Hematopoietic multipotent progenitor cell (in vitro differentiated cells): ENCODE measurements around the gene PPP1R13B. TPM values are rescaled to one million over a fixed set of nuclear protein-coding genes. Genes with fewer than 3 reads are reported as not detected.
"Not testable (repeated sequence)": the region's sequence is repeated elsewhere in the genome, so short reads cannot be mapped to it uniquely, and the experiment has no call there.

Experiments
- DNase-seq, 3 donors: peaks; one replicate each; pipeline ENCODE4 v3.0.0-alpha.2; 2011 to 2015; ENCODE audit warnings: low read depth in 2 of 3, low spot score in 2 of 3
- total RNA-seq: library from RNA; depleted of rRNA; stranded (reverse); fragments of >200 nt; gene quantifications from one replicate; pipeline ENCODE4 v1.2.3, GENCODE V29; 2012

Gene PPP1R13B
- total RNA-seq, 1 donor, result 0.54 TPM

DNA sequence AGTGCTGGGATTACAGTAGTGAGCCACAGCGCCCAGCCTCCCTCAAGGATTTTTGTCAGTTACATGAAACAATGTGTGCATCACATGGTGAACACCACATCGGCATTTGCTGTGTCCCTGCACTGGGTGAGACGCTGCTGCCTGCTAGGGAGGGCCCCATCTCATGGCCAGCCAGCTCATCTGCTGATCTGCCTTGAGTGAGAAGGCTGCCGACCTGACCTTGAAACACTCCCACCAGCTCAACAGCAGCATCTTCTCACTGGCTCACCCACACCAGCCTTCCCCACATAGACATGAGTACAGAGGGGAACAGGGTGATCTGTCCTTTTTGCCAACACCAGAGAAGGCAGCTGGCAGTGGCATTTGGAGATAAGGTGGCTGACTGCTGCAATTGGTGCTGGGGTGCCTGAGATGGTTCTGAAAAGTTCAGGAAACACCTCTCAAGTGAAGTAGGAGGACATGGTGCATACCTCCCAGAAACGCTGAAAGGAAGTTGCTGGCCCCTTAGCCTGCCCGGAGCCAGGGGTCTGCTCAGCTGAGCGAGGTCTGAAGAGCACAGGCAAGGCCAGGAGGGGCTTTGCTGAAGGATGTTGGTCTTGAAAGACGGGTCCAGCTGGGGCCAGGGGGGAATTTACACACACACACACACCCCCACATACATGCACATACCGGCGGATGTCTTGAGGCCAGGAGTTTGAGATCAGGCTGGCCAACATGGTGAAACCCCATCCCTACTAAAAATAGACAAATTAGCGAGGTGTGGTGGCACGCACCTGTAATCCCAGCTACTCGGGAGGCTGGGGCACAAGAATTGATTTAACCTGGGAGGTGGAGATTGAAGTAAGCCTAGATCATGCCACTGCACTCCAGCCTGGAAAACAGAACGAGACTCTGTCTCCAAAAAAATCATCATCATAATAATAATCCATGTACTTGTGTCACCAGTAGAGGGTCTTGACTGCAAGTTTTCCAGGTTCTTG, 14.3 kb upstream of the PPP1R13B start:
- DNase-seq, result no peak

- DNase-seq, result no peak
These were observed 12.2 kb upstream of the PPP1R13B start for GRCh38 chr14:103859416-103860202.

GRCh38 chr14:103858063-103858781, 10.8 kb upstream of the PPP1R13B start:
- DNase-seq, result no peak

DNA sequence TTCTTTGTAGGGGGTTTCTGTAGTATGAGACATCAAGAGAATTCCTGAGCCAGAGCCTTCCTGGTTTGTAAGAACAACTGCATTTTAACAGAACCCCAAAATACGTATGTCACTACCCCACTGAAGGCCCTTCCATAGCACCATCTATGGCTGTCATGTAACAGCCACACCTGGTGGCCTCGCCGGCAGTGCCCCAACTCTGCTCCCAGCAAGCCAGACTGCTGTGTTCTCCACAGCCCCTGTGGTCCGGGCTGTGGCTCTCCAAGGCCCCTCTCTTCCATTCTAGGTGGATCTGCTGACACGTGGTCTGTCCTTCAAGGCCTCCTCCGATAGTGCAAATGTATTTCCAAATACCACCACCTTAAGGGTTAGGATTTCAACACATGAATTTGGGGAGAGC, 9.9 kb upstream of the PPP1R13B start:
- no peak for DNase-seq

DNA sequence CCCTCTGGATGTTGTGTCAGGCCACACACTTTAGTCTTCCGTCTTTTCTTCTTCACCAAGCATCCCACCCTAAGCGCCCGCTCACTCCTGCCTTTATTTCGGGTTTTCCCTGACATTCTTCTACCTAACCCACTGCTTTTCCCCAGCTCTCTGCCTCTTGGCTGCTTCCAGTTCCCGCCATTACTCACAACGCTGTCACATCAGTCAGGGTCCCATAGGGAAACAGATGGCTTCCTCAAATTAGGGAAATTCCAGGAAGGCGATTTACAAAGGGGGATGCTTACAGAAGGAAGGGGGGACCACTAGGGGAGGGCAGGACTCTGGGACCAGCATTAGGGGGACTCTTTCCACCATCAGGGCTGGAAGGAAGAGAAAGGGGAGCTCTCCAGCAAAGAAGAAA, 9.2 kb upstream of the PPP1R13B start:
- no peak for DNase-seq

DNA sequence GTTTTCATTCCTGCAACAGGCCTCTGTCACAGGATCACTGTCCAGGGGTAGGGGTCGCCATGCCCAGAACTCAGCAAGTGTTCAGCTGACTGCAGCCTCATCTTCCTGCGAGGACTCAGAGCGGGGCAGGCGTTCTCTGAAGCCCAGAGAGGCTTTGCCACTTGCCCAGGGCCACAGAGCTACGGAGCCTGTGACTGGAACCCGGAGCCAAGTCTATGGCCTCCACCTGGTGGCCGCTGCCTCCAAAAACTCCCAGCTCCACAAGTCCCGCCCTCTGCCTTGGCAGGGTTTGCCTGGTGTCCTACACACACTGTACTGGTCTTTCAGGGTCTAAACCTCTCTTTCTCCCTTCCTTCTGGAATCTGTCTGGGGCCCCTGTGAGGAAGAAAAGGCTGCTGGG, 8.7 kb upstream of the PPP1R13B start:
- DNase-seq, result no peak

DNA sequence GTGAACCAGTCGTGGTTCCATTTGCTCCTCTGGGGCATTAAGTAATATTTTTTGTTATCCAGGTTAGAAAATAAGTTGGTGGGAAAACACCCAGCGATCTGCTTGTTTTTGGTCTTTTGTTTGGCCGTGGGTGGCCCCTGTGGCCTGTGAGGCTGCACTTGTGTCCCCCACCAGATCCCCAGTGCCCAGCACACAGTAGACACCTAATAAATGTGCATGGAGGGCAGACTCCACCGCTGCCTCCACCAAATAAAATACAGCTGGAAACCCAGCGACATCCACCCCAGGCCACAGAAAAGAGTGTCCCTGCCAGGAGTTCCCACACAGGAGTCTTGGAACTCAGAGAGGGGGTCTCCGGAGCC, 8.3 kb upstream of the PPP1R13B start:
- no peak for DNase-seq

- no peak for DNase-seq
These were observed 7.7 kb upstream of the PPP1R13B start for GRCh38 chr14:103854822-103855733.

DNA sequence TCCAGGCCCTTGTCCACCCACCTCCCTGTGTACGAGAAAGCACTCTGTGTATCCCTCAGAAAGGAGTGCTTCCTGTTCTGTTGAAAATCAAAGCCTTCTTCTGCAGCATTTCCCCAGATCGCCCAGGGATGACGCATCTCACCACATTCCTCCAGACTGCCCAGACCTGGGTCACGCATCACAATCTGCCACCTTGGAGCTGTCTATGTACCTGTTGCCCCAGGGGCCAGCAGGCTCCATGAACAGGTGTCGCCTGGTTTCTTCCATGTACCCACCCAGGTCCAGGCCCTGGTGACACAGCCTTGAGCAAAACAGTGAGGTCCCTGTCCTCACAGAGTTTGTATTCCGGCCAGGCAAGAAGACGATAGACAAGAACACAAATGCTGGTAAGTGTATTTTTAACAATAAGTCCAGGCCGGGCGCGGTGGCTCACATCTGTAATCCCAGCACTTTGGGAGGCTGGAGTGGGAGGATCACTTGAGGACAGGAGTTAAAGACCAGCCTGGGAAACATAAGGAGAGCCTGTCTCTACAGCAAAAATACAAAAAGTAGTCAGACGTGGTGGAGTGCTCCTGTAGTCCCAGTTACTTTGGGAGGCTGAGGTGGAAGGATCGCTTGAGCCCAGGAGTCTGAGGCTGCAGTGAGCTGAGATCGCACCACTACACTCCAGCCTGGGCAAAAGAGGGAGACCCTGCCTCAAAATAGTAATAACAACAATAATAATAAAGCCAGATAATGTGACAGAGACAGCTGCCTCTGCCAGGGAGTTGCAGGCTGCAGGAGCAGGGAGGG, 6.8 kb upstream of the PPP1R13B start:
- no peak for DNase-seq

- no peak for DNase-seq
These were observed 1.9 kb upstream of the PPP1R13B start for GRCh38 chr14:103849151-103849886.

- no peak for DNase-seq
These were observed 1.1 kb upstream of the PPP1R13B start for GRCh38 chr14:103848175-103849077.

DNA sequence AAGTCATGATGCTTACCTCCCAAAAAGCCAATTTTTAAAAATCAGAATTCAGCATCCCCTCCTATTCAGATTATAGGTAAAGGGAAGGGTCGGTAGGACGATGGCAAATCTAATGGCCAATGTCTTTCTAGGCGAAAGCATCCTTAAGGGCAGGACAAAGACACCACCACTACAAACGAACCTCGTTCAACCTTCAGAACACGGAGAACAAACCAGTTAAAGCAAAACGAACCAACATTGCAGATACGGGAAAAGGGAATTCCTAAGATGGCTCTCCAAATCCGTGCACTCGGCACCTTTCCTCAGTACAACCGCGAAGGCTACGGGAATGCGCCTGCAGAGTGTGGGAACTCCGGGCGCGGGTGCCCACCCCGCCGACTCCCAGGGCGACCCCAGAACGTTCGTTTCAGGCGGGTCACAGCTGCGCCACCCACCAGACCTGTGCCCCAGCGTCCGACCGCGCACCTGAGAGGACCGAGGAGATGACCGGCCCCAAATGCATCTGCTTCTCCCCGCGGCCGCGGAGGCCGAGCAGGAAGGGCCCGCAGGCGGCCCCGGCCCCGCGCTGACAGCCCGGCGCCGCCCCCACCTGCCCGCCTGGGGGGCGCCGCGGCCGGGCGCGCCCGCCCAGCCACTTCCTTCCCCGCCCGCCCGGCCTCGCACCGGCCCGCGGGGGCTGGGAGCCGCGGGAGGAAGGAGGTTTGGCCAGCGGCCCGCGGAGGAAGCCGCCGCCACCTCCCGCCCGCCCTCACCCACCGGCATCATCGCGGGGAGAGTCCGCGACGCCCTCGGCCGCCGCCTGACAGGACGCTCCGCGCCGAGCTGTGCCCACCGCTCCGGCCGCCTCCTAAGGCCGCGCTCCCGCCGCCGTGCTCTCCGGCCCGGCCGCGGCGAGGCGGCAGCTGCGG, 578 bp downstream of the PPP1R13B start:
- DNase-seq, result peak in 1 of 3 donors; percentile 33

- DNase-seq, result no peak
These were observed 1.3 kb downstream of the PPP1R13B start for GRCh38 chr14:103846097-103846496.

DNA sequence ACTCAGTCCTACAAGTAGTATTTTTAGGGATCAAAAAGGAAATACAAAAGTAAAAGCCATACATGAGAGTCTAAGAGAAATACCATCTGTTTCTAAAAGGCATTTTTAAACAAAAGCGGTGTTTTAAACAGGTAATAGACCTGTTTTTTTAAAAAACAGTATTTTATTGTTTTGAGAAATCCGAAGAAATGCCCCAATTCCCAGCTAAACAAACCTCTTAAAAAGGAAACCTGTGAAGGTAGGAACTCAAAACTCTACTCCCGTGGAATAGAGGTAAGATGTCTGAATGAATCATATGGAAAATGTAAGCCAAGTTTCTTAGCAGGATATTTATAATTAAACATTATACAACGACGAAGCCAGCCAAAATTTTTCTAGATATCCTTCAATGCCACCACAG, 2.0 kb downstream of the PPP1R13B start:
- no peak for DNase-seq

DNA sequence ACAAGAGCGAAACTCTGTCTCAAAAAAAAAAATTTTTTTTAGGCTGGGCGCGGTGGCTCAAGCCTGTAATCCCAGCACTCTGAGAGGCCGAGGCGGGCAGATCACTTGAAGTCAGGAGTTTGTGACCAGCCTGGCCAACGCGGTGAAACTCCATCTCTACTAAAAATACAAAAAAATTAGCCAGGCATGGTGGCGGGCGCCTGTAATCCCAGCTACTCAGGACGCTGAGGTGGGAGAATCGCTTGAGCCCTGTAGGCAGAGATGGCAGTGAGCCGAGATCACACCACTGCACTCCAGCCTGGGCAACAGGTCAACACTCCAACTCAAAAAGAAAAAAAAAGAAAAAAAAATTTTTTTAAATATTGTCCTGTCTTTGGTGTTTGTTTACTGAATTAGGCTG, 6.1 kb downstream of the PPP1R13B start:
- not testable (repeated sequence) for DNase-seq

DNA sequence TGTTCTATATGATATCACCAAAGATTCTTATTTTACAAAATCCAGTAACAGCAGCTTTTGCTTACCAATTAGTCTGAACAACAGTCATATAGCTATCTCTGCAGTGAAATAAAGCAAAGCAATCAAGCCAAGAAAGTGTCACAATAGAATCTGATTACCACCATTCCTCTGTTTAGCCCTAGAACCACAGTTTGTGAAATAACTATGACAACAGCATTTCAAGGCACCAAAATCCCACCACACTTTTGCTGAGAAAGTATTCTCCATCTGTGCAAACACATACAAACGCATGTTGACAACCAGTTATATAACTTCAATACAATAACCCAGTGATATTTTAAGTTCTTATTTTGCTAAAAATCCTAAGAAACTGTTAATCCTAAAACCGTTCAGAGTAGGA, 7.4 kb downstream of the PPP1R13B start:
- DNase-seq, result no peak

- no peak for DNase-seq
These were observed 7.8 kb downstream of the PPP1R13B start for GRCh38 chr14:103839579-103839978.
